Dendritic cell treated with granulocyte-macrophage colony-stimulating factor and Interleukin-4, amounts not matched to agents 40 ng/mL and 50 ng/mL, for 4 days (primary cell): ENCODE data around the gene ACP7.
A peak's percentile ranks its signal among the peaks of the same experiment; 100 is the strongest.

Experiments
- H3K27ac Mint-ChIP-seq: one replicate; pipeline ENCODE4 v1.8.0; 2022; ENCODE audit warnings: mild to moderate bottlenecking, mixed read lengths
- H3K27me3 Mint-ChIP-seq: one replicate; pipeline ENCODE4 v1.8.0; 2022; ENCODE audit warnings: mild to moderate bottlenecking, mixed read lengths
- H3K36me3 Mint-ChIP-seq: one replicate; pipeline ENCODE4 v1.8.0; 2022; ENCODE audit warnings: low read depth, mixed read lengths
- H3K4me1 Mint-ChIP-seq: one replicate; pipeline ENCODE4 v1.8.0; 2022; ENCODE audit warnings: low read depth, mixed read lengths
- H3K4me3 Mint-ChIP-seq: one replicate; pipeline ENCODE4 v1.8.0; 2022; ENCODE audit warnings: mild to moderate bottlenecking, moderate library complexity, mixed read lengths
- H3K9me3 Mint-ChIP-seq: one replicate; pipeline ENCODE4 v1.8.0; 2022; ENCODE audit warnings: mixed read lengths
- intact Hi-C: fragments of 100-400 bp; cut with micrococcal nuclease; formaldehyde crosslinking; loops from one replicate; pipeline ENCODE4 v1.15.0; 2022

ACP7 gene

GRCh38 chr19:39148939-39149529, 64.9 kb downstream of the ACP7 start:
- Mint-ChIP-seq H3K4me1 (peaks cover 13% of the 10 kb centered on the region), H3K9me3 (no peaks in the 10 kb centered on the region), H3K27ac (no peak overlapping the region), H3K27me3 (peaks cover 2% of the 10 kb centered on the region), H3K36me3 (peaks cover 6% of the 10 kb centered on the region), H3K4me3 (no peak overlapping the region)
- intact Hi-C loops = no loop called here

GRCh38 chr19:39150235-39150634, 66.1 kb downstream of the ACP7 start:
- intact Hi-C loops = no loop called here

GRCh38 chr19:39150807-39151600, 66.8 kb downstream of the ACP7 start:
- intact Hi-C loops = no loop called here
- Mint-ChIP-seq H3K36me3 (peaks cover 9% of the 10 kb centered on the region), H3K4me3 (no peak overlapping the region), H3K9me3 (no peaks in the 10 kb centered on the region), H3K4me1 (no peaks in the 10 kb centered on the region), H3K27me3 (no peaks in the 10 kb centered on the region), H3K27ac (no peak overlapping the region)

More at GRCh38 chr19:39150235-39150634, 66.1 kb downstream of the ACP7 start:
- Mint-ChIP-seq H3K9me3 (no peaks in the 10 kb centered on the region), H3K27me3 (no peaks in the 10 kb centered on the region), H3K4me3 (no peak overlapping the region), H3K36me3 (peaks cover 9% of the 10 kb centered on the region), H3K27ac (no peak overlapping the region), H3K4me1 (peaks cover 1% of the 10 kb centered on the region)

- Mint-ChIP-seq H3K4me1 (no peaks in the 10 kb centered on the region), H3K36me3 (peaks cover 9% of the 10 kb centered on the region), H3K9me3 (no peaks in the 10 kb centered on the region), H3K27ac (no peak overlapping the region), H3K27me3 (no peaks in the 10 kb centered on the region), H3K4me3 (no peak overlapping the region)
- intact Hi-C loops = no loop called here
These were observed 67.9 kb downstream of the ACP7 start for GRCh38 chr19:39152066-39152465.

GRCh38 chr19:39154100-39154628, 70.0 kb downstream of the ACP7 start:
- Mint-ChIP-seq H3K27ac (no peak overlapping the region), H3K9me3 (no peaks in the 10 kb centered on the region), H3K4me1 (no peaks in the 10 kb centered on the region), H3K36me3 (peaks cover 13% of the 10 kb centered on the region), H3K4me3 (no peak overlapping the region), H3K27me3 (no peaks in the 10 kb centered on the region)
- intact Hi-C loops = no loop called here

- no peaks in the 10 kb centered on the region for H3K4me1 Mint-ChIP-seq
- H3K27ac Mint-ChIP-seq = no peak overlapping the region
- no peaks in the 10 kb centered on the region for H3K9me3 Mint-ChIP-seq
- H3K4me3 Mint-ChIP-seq = no peak overlapping the region
- peaks cover 18% of the 10 kb centered on the region for H3K36me3 Mint-ChIP-seq
- intact Hi-C loops = no loop called here
- no peaks in the 10 kb centered on the region for H3K27me3 Mint-ChIP-seq
These were observed 70.5 kb downstream of the ACP7 start for GRCh38 chr19:39154629-39155100.

GRCh38 chr19:39155114-39155700, 71.0 kb downstream of the ACP7 start:
- no peaks in the 10 kb centered on the region for H3K9me3 Mint-ChIP-seq
- peaks cover 20% of the 10 kb centered on the region for H3K36me3 Mint-ChIP-seq
- peaks cover 2% of the 10 kb centered on the region for H3K4me1 Mint-ChIP-seq
- no peaks in the 10 kb centered on the region for H3K27me3 Mint-ChIP-seq
- no peak overlapping the region for H3K4me3 Mint-ChIP-seq
- intact Hi-C loops = no loop called here
- no peak overlapping the region for H3K27ac Mint-ChIP-seq

- Mint-ChIP-seq H3K4me3 (no peak overlapping the region), H3K9me3 (no peaks in the 10 kb centered on the region), H3K4me1 (peaks cover 8% of the 10 kb centered on the region), H3K27ac (no peak overlapping the region), H3K36me3 (peaks cover 20% of the 10 kb centered on the region), H3K27me3 (no peaks in the 10 kb centered on the region)
- intact Hi-C loops = no loop called here
These were observed 71.6 kb downstream of the ACP7 start for GRCh38 chr19:39155741-39156140.

GRCh38 chr19:39156326-39157230, 72.4 kb downstream of the ACP7 start:
- H3K4me3 Mint-ChIP-seq = no peak overlapping the region
- peaks cover 20% of the 10 kb centered on the region for H3K36me3 Mint-ChIP-seq
- intact Hi-C loops = no loop called here
- H3K4me1 Mint-ChIP-seq = peaks cover 15% of the 10 kb centered on the region
- no peak overlapping the region for H3K27ac Mint-ChIP-seq
- H3K27me3 Mint-ChIP-seq = no peaks in the 10 kb centered on the region
- no peaks in the 10 kb centered on the region for H3K9me3 Mint-ChIP-seq

GRCh38 chr19:39157275-39157996, 73.3 kb downstream of the ACP7 start:
- H3K9me3 Mint-ChIP-seq = no peaks in the 10 kb centered on the region
- H3K27ac Mint-ChIP-seq = no peak overlapping the region
- peaks cover 19% of the 10 kb centered on the region for H3K4me1 Mint-ChIP-seq
- H3K4me3 Mint-ChIP-seq = no peak overlapping the region
- H3K27me3 Mint-ChIP-seq = no peaks in the 10 kb centered on the region
- intact Hi-C loops = no loop called here
- peaks cover 20% of the 10 kb centered on the region for H3K36me3 Mint-ChIP-seq

GRCh38 chr19:39157997-39158389, 73.8 kb downstream of the ACP7 start:
- Mint-ChIP-seq H3K4me3 (no peak overlapping the region), H3K9me3 (no peaks in the 10 kb centered on the region), H3K27ac (no peak overlapping the region), H3K27me3 (no peaks in the 10 kb centered on the region), H3K4me1 (peaks cover 25% of the 10 kb centered on the region), H3K36me3 (peaks cover 20% of the 10 kb centered on the region)
- intact Hi-C loops = no loop called here

- Mint-ChIP-seq H3K4me3 (no peak overlapping the region), H3K9me3 (no peaks in the 10 kb centered on the region), H3K27me3 (no peaks in the 10 kb centered on the region), H3K27ac (no peak overlapping the region), H3K4me1 (peaks cover 25% of the 10 kb centered on the region), H3K36me3 (peaks cover 17% of the 10 kb centered on the region)
- intact Hi-C loops = no loop called here
These were observed 74.6 kb downstream of the ACP7 start for GRCh38 chr19:39158646-39159260.

GRCh38 chr19:39160523-39160861, 76.3 kb downstream of the ACP7 start:
- intact Hi-C loops = no loop called here
- Mint-ChIP-seq H3K27ac (peak overlapping the region; percentile 52), H3K27me3 (no peaks in the 10 kb centered on the region), H3K4me1 (peaks cover 25% of the 10 kb centered on the region), H3K4me3 (no peak overlapping the region), H3K9me3 (no peaks in the 10 kb centered on the region), H3K36me3 (peaks cover 11% of the 10 kb centered on the region)
